ENCODE measurements around the gene JARID2. TPM values are rescaled to one million over a fixed set of nuclear protein-coding genes. Genes with fewer than 3 reads are reported as not detected.

The JARID2 gene
- total and polyA plus RNA-seq, 10 of the 15 experiments (the other 5 are each of a cell fraction or from before 2014, with no cell fraction given), result 4.2 to 21.6 (median 11.7) TPM

DNA sequence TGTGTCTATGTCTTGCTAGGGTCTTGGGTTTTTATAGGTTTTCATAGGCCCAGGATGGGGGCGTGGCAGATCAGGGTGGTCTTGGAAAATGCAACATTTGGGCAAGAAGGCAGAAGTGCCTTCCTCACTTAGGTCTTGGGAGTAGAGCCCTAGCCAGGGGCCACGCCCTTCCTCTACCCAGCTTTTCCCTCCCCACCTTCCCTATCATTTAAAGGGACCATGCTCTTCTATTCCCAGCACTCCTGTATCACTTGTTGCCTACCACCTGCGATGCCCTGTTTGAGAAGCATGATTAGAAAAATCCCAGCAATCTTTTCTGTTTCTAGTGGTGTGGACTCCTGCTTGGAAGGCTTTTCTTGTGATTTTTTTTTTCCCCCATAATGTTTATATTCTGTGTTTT lies 190.6 kb downstream of the JARID2 start (continued):
- TF ChIP-seq, protein P1, sequence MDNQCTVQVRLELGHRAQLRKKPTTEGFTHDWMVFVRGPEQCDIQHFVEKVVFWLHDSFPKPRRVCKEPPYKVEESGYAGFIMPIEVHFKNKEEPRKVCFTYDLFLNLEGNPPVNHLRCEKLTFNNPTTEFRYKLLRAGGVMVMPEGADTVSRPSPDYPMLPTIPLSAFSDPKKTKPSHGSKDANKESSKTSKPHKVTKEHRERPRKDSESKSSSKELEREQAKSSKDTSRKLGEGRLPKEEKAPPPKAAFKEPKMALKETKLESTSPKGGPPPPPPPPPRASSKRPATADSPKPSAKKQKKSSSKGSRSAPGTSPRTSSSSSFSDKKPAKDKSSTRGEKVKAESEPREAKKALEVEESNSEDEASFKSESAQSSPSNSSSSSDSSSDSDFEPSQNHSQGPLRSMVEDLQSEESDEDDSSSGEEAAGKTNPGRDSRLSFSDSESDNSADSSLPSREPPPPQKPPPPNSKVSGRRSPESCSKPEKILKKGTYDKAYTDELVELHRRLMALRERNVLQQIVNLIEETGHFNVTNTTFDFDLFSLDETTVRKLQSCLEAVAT (IDR thresholded peaks at IDR 0.05), result no peak
- TF ChIP-seq ZSCAN29 (IDR thresholded peaks at IDR 0.05) (no peak), MYB (IDR thresholded peaks at IDR 0.05; ENCODE audit: borderline replicate concordance, low read depth, low read length) (no peak), MAX (IDR thresholded peaks at IDR 0.05; ENCODE audit: low read depth, low read length) (no peak), BHLHE40 (IDR thresholded peaks at IDR 0.05; ENCODE audit: borderline replicate concordance in 1 of 2, low read depth in 2 of 2, low read length in 1 of 2) (no peak), TCF7 (IDR thresholded peaks at IDR 0.05; ENCODE audit: borderline replicate concordance) (no peak)

DNA sequence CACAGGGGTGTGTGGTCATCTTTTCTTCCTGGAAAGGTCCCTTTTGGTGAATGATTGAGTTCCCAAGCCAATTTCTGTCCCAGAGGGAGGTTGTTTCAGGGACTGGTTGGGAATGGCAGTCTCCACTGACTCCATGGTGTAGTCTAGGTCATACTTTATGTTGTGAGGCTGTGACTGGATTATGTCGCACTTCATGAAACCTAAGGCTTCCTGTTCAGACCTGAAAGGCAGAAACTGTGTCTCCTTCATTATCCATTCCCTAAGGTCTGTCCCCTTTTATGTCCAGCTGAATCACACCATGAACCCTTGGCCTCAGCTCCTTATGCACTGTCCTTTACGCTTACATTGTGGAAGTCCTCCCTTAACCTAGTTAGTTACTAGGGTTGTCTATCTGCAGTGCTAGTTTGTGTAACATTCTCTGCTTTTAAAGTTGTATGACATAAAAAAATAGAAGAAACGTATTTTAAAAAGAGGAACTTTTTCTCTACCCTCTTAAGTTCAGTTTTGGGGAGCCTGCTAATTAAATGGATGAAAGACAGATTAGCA lies 191.3 kb downstream of the JARID2 start:
- RAD21 ChIA-PET (ENCODE audit: unreplicated experiment), result interaction anchor here (1.0 to 5.8 kb wide), 5 partner anchors 11 to 184 kb away, joined by 3 to 41 read pairs (median 4); no protein-coding TSS in a partner anchor
- Histone ChIP-seq H3K4me3 (no peak overlapping the region), H3K4me2 (ENCODE audit: control insufficient read depth, insufficient read depth) (peak overlapping the region; percentile 30; the same call in 1 of the 2 replicates), H3K27me3 (replicated peaks in 1 of 2; ENCODE audit: control insufficient read depth in 2 of 2, insufficient read depth in 2 of 2, low read length in 1 of 2) (no peaks in the 10 kb centered on the region), H3K4me1 (ENCODE audit: control insufficient read depth, insufficient read depth, low read length) (peaks cover 65% of the 10 kb centered on the region), H3K79me2 (ENCODE audit: control insufficient read depth, insufficient read depth, low read length) (peaks cover 93% of the 10 kb centered on the region), H3K36me3 (ENCODE audit: control insufficient read depth in 2 of 2, insufficient read depth in 2 of 2, low read length in 1 of 2) (no peaks in the 10 kb centered on the region; a peak in 1 of 4 replicates), H4K20me1 (ENCODE audit: control insufficient read depth, insufficient read depth) (no peaks in the 10 kb centered on the region), H2AFZ (ENCODE audit: control insufficient read depth, low read depth, low read length) (no peak overlapping the region), H3K27ac (ENCODE audit: control insufficient read depth, insufficient read depth) (peak overlapping the region; percentile 27), H3K9me3 (replicated peaks; ENCODE audit: control insufficient read depth, insufficient read depth, low read length) (peaks cover 4% of the 10 kb centered on the region; the same call in 2 of the 3 replicates), H3K9ac (ENCODE audit: control insufficient read depth, insufficient read depth, low read length) (no peak overlapping the region)
- CTCF ChIA-PET, result interaction anchor here (0.5 to 6.3 kb wide), 5 partner anchors 16 to 183 kb away, joined by 3 to 49 read pairs (median 5); no protein-coding TSS in a partner anchor
- BruUV-seq (replicated peaks), result no TSS peak
- in situ Hi-C loops (cut with MboI), result no loop called here
- intact Hi-C loops (cut with micrococcal nuclease; ENCODE audit: unreplicated experiment), result no loop called here
- ATAC-seq, result no peak; the same call in 2 of the 3 replicates
- POLR2A ChIA-PET, result interaction anchor here (0.7 to 1.9 kb wide), 2 partner anchors 16 to 27 kb away, joined by 3 to 7 read pairs; no protein-coding TSS in a partner anchor
- DNase-seq (ENCODE audit: low read depth, low spot score), result no peak
- FAIRE-seq, result no peak
- WGBS (ENCODE audit: insufficient coverage, insufficient replicate concordance, low lambda C conversion rate, missing lambda C conversion rate), result 79% methylated on average over 3 of the region's 3 CpGs
- TF ChIP-seq CREB1 (IDR thresholded peaks at IDR 0.05; ENCODE audit: low read depth), result peak; percentile 14; the same call in 1 of the 2 replicates
- no peak for TF ChIP-seq NR2F1 (conservative IDR thresholded peaks at IDR 0.05)
- SMC1A ChIA-PET (ENCODE audit: uncharacterized antibody, unreplicated experiment), result interaction anchor here (0.8 to 15.4 kb wide), 10 partner anchors 8 to 183 kb away, joined by 3 to 143 read pairs (median 6); no protein-coding TSS in a partner anchor
